Calu3 (cell line): ENCODE results near the gene TTC27. TPM values are rescaled to one million over a fixed set of nuclear protein-coding genes. Genes with fewer than 3 reads are reported as not detected.

Experiments
- BruUV-seq: library from RNA; stranded (reverse); fragments of 400-500 nt; replicated peaks from 2 replicates; lab custom pipeline; 2021; lab: Mats Ljungman, UMichigan
- CTCF ChIA-PET: fragments of 300-600 bp; sonication (Branson Sonifier 250); formaldehyde crosslinking; loops from one replicate; lab custom pipeline; 2022; ENCODE audit warnings: antibody characterized with exemption; lab: Charles Lee
- DNase-seq: peaks from one replicate; pipeline ENCODE4 v3.0.0; 2022
- H3K27ac Mint-ChIP-seq: one replicate; pipeline ENCODE4 v1.8.0; 2022; ENCODE audit warnings: mixed read lengths; ENCODE audit not compliant: unreplicated experiment
- H3K27me3 Mint-ChIP-seq: one replicate; pipeline ENCODE4 v1.8.0; 2022; ENCODE audit warnings: mixed read lengths; ENCODE audit not compliant: unreplicated experiment
- H3K36me3 Mint-ChIP-seq: one replicate; pipeline ENCODE4 v1.8.0; 2022; ENCODE audit warnings: mild to moderate bottlenecking, moderate library complexity, mixed read lengths; ENCODE audit not compliant: insufficient read depth, unreplicated experiment
- H3K4me1 Mint-ChIP-seq: one replicate; pipeline ENCODE4 v1.8.0; 2022; ENCODE audit warnings: mild to moderate bottlenecking, low read depth, mixed read lengths; ENCODE audit not compliant: unreplicated experiment
- H3K4me3 Mint-ChIP-seq: one replicate; pipeline ENCODE4 v1.8.0; 2022; ENCODE audit warnings: mild to moderate bottlenecking, low read depth, moderate library complexity, mixed read lengths; ENCODE audit not compliant: unreplicated experiment
- H3K9me3 Mint-ChIP-seq: one replicate; pipeline ENCODE4 v1.8.0; 2022; ENCODE audit warnings: low read depth, mixed read lengths; ENCODE audit not compliant: unreplicated experiment
- intact Hi-C: fragments of 100-400 bp; cut with micrococcal nuclease; formaldehyde crosslinking; loops from one replicate; pipeline ENCODE4 v1.10.0; 2022; ENCODE audit not compliant: unreplicated experiment
- total RNA-seq: library from RNA; stranded (reverse); gene quantifications from 2 replicates; pipeline ENCODE4 v1.2.3, GENCODE V29; 2022
- TF ChIP-seq, protein P1 (sequence below): fragments of 200-600 bp; IDR thresholded peaks from one replicate; pipeline ENCODE4 v1.8.0; 2022; ENCODE audit warnings: antibody characterized with exemption; ENCODE audit not compliant: unreplicated experiment

TTC27 gene
- total RNA-seq, 1 experiment from 2014 or later = 20.1 TPM

DNA sequence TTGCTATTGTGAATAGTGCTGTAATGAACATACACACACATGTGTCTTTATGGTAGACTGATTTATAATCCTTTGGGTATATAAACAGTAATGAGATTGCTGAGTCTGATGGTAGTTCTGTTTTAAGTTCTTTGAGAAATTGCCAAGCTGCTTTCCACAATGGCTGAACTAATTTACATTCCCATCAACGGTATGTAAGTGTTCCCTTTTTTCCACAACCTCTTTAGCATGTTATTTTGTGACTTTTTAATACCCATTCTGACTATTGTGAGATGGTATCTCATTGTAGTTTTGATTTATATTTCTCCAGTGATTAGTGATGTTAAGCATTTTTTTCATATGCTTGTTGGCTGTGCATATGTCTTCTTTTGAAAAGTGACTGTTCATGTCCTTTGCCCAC lies 86.7 kb downstream of the TTC27 start:
- intact Hi-C loops = no loop called here
- Mint-ChIP-seq H3K4me3 (no peak overlapping the region), H3K4me1 (no peaks in the 10 kb centered on the region), H3K36me3 (no peaks in the 10 kb centered on the region), H3K27ac (no peak overlapping the region), H3K27me3 (no peaks in the 10 kb centered on the region), H3K9me3 (no peaks in the 10 kb centered on the region)
- no TSS peak for BruUV-seq
- DNase-seq = no peak
- TF ChIP-seq, protein P1, sequence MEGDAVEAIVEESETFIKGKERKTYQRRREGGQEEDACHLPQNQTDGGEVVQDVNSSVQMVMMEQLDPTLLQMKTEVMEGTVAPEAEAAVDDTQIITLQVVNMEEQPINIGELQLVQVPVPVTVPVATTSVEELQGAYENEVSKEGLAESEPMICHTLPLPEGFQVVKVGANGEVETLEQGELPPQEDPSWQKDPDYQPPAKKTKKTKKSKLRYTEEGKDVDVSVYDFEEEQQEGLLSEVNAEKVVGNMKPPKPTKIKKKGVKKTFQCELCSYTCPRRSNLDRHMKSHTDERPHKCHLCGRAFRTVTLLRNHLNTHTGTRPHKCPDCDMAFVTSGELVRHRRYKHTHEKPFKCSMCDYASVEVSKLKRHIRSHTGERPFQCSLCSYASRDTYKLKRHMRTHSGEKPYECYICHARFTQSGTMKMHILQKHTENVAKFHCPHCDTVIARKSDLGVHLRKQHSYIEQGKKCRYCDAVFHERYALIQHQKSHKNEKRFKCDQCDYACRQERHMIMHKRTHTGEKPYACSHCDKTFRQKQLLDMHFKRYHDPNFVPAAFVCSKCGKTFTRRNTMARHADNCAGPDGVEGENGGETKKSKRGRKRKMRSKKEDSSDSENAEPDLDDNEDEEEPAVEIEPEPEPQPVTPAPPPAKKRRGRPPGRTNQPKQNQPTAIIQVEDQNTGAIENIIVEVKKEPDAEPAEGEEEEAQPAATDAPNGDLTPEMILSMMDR = no peak
- CTCF ChIA-PET = no interaction called here

DNA sequence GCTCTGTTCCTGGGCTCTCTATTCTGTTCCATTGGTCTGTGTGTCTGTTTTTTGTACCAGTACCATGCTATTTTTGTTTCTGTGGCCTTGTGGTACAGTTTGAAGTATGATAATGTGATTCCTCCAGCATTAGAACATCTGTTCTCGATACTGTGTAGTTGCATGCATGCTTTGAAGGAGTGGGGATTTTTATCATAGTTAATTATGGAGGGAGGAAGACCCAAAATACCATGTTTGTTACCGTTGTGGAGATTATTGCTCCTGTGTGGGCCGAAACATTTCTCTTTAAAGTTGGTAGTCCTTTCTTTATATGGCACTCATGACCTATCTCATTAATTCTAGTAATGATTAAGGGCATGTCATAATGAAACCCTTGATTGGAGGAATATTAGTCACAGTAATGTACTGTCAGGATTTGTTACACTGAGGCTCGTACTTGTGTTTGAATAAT lies 87.6 kb downstream of the TTC27 start:
- CTCF ChIA-PET = no interaction called here
- TF ChIP-seq, protein P1 = no peak
- Mint-ChIP-seq H3K9me3 (no peaks in the 10 kb centered on the region), H3K4me1 (no peaks in the 10 kb centered on the region), H3K36me3 (no peaks in the 10 kb centered on the region), H3K27me3 (no peaks in the 10 kb centered on the region), H3K27ac (no peak overlapping the region), H3K4me3 (no peak overlapping the region)
- intact Hi-C loops = no loop called here
- no TSS peak for BruUV-seq
- DNase-seq = no peak

DNA sequence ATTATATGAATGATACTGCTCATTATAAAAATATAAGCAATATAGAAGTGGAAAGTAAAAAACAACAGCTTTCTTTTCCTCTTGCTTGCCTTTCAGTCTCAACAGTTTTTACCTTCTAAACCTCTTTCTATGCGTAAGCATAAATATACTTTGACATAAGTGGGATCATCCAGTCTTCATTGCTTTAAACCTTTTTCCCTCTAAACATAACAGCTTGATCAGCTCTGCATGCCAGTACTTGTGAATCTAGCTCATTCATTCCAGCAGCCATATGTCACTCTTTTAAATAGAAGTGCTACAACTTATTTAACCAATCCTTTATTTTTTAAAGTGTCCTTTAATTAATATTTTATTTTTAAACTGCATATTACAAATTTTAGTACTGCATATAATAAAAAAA lies 88.1 kb downstream of the TTC27 start:
- intact Hi-C loops = no loop called here
- DNase-seq = no peak
- no peak overlapping the region for H3K27ac Mint-ChIP-seq
- no TSS peak for BruUV-seq
- TF ChIP-seq, protein P1 = no peak
- no peak overlapping the region for H3K4me3 Mint-ChIP-seq
- CTCF ChIA-PET = no interaction called here
- H3K36me3 Mint-ChIP-seq = no peaks in the 10 kb centered on the region
- no peaks in the 10 kb centered on the region for H3K27me3 Mint-ChIP-seq
- no peaks in the 10 kb centered on the region for H3K4me1 Mint-ChIP-seq
- H3K9me3 Mint-ChIP-seq = no peaks in the 10 kb centered on the region

DNA sequence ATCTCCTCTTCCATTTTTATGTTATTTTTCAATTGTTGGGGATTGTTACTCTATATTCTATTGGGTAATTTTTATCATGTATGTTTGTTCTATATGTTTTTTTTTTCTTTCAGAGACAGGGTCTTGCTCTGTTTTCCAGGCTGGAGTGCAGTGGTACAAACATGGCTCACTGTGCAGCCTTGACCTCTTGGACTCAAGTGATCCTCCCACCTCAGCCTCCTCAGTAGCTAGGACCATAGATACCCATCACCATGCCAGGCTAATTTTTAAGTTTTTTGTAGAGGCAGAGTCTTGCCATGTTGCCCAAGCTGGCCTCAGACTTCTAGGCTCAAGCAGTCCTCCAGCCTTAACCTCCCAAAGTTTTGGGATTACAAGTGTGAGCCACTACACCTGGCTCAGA lies 88.7 kb downstream of the TTC27 start:
- BruUV-seq = no TSS peak
- DNase-seq = no peak
- H3K27ac Mint-ChIP-seq = no peak overlapping the region

More for the DNA sequence above, 88.7 kb downstream of the TTC27 start:
- Mint-ChIP-seq H3K4me1 (no peaks in the 10 kb centered on the region), H3K4me3 (no peak overlapping the region), H3K27me3 (no peaks in the 10 kb centered on the region), H3K9me3 (no peaks in the 10 kb centered on the region), H3K36me3 (no peaks in the 10 kb centered on the region)
- intact Hi-C loops = no loop called here
- CTCF ChIA-PET = no interaction called here
- TF ChIP-seq, protein P1 = no peak
